Activated CD8-positive, alpha-beta memory T cell treated with anti-CD3 and anti-CD28 coated beads for 1 hour (primary cell): Measurements from ENCODE around the gene AHI1.
"Not testable (repeated sequence)": the region's sequence is repeated elsewhere in the genome, so short reads cannot be mapped to it uniquely, and the experiment has no call there.

Experiments used
- DNase-seq, 2 donors: peaks; one replicate each; pipeline ENCODE4 v3.0.0-alpha.2; 2020; ENCODE audit warnings: low read depth in 1 of 2; ENCODE audit errors: extremely low read depth in 1 of 2

AHI1 gene

GRCh38 chr6:135397172-135397952, 100.2 kb downstream of the AHI1 start:
- no peak for DNase-seq

- DNase-seq: no peak
Measured at GRCh38 chr6:135395136-135395535, 102.4 kb downstream of the AHI1 start.

- no peak for DNase-seq
Measured at GRCh38 chr6:135393289-135393688, 104.3 kb downstream of the AHI1 start.

- no peak for DNase-seq
Measured at GRCh38 chr6:135390458-135390857, 107.1 kb downstream of the AHI1 start.

GRCh38 chr6:135385299-135385698, 112.2 kb downstream of the AHI1 start:
- no peak for DNase-seq

- DNase-seq: no peak
Measured at GRCh38 chr6:135383766-135384165, 113.8 kb downstream of the AHI1 start.

GRCh38 chr6:135383301-135383700, 114.2 kb downstream of the AHI1 start:
- DNase-seq: no peak

- DNase-seq: no peak
Measured at GRCh38 chr6:135382182-135382628, 115.3 kb downstream of the AHI1 start.

GRCh38 chr6:135380793-135381192, 116.7 kb downstream of the AHI1 start:
- no peak for DNase-seq

GRCh38 chr6:135379647-135380046, 117.9 kb downstream of the AHI1 start:
- DNase-seq: no peak

- no peak for DNase-seq
Measured at GRCh38 chr6:135372758-135373157, 124.8 kb downstream of the AHI1 start.

GRCh38 chr6:135363622-135364021, 133.9 kb downstream of the AHI1 start:
- DNase-seq: not testable (repeated sequence)

GRCh38 chr6:135362124-135362523, 135.4 kb downstream of the AHI1 start:
- DNase-seq: no peak

GRCh38 chr6:135360222-135360621, 137.3 kb downstream of the AHI1 start:
- no peak for DNase-seq

GRCh38 chr6:135358985-135359384, 138.6 kb downstream of the AHI1 start:
- DNase-seq: no peak

GRCh38 chr6:135358251-135358821, 139.2 kb downstream of the AHI1 start:
- no peak for DNase-seq

GRCh38 chr6:135354407-135354806, 143.1 kb downstream of the AHI1 start:
- DNase-seq: no peak

GRCh38 chr6:135353113-135353512, 144.4 kb downstream of the AHI1 start:
- no peak for DNase-seq

GRCh38 chr6:135351635-135352034, 145.9 kb downstream of the AHI1 start:
- no peak for DNase-seq

GRCh38 chr6:135347887-135348286, 149.7 kb downstream of the AHI1 start:
- DNase-seq: no peak

GRCh38 chr6:135346747-135347146, 150.8 kb downstream of the AHI1 start:
- no peak for DNase-seq

- DNase-seq: no peak
Measured at GRCh38 chr6:135344526-135344925, 153.0 kb downstream of the AHI1 start.
